ENCODE data around the gene DAAM2. TPM values are rescaled to one million over a fixed set of nuclear protein-coding genes. Genes with fewer than 3 reads are reported as not detected.

Gene DAAM2
- 10 to 100 TPM in 11 of 12 donors, not detected in 1; 23.0 to 51.4 (median 36.9) TPM for polyA plus RNA-seq (ENCODE audit: insufficient read length in 12 of 12)
- long read RNA-seq, donor 1, partial matches to known transcripts, result 0 of 3 reads
- long read RNA-seq, donor 1, other reads (novel, unspliced or antisense), result 0 of 3 reads
- long read RNA-seq, donor 2, partial matches to known transcripts, result 15 of 20 reads
- long read RNA-seq, donor 2, other reads (novel, unspliced or antisense), result 0 of 20 reads
- long read RNA-seq, donor 3, partial matches to known transcripts, result 0 of 2 reads
- long read RNA-seq, donor 3, other reads (novel, unspliced or antisense), result 0 of 2 reads
- long read RNA-seq, donor 4, result 0 reads
- long read RNA-seq, donor 5, transcript DAAM2-205 (14 exons, 2,531 nt), result major isoform, 5 of 7 reads
- long read RNA-seq, donor 5, partial matches to known transcripts, result 0 of 7 reads
- long read RNA-seq, donor 5, other reads (novel, unspliced or antisense), result 0 of 7 reads
- long read RNA-seq, donor 6, partial matches to known transcripts, result 0 of 3 reads
- long read RNA-seq, donor 6, other reads (novel, unspliced or antisense), result 0 of 3 reads
- long read RNA-seq, donor 7, partial matches to known transcripts, result 0 of 2 reads
- long read RNA-seq, donor 7, other reads (novel, unspliced or antisense), result 0 of 2 reads
- long read RNA-seq, donor 8, full-length matches to known transcripts, result 7 of 7 reads
- long read RNA-seq, donor 8, partial matches to known transcripts, result 0 of 7 reads
- long read RNA-seq, donor 8, other reads (novel, unspliced or antisense), result 0 of 7 reads
- long read RNA-seq, donor 9, partial matches to known transcripts, result 14 of 16 reads
- long read RNA-seq, donor 9, other reads (novel, unspliced or antisense), result 0 of 16 reads
- long read RNA-seq, donor 10, full-length matches to known transcripts, result 6 of 6 reads
- long read RNA-seq, donor 10, partial matches to known transcripts, result 0 of 6 reads
- long read RNA-seq, donor 10, other reads (novel, unspliced or antisense), result 0 of 6 reads
- long read RNA-seq, donor 11, full-length matches to known transcripts, result 3 of 15 reads
- long read RNA-seq, donor 11, partial matches to known transcripts, result 12 of 15 reads
- long read RNA-seq, donor 11, other reads (novel, unspliced or antisense), result 0 of 15 reads

GRCh38 chr6:39791850-39792539 is at the start of gene DAAM2:
DAAM2 (plus strand) TSS chr6:39792376; CDS start chr6:39856303, 63,927 bp downstream.
- peak; percentile 73 for DNase-seq

GRCh38 chr6:39746795-39747194 is 45.4 kb upstream of the DAAM2 start:
- DNase-seq, result no peak

- DNase-seq, result no peak
Measured at GRCh38 chr6:39752835-39753724, 39.1 kb upstream of the DAAM2 start.

- DNase-seq, result no peak
Measured at GRCh38 chr6:39753725-39754045, 38.5 kb upstream of the DAAM2 start.

GRCh38 chr6:39754514-39755115 is 37.6 kb upstream of the DAAM2 start:
- peak; percentile 15 for DNase-seq

GRCh38 chr6:39755231-39755630 is 36.9 kb upstream of the DAAM2 start:
- no peak for DNase-seq

- no peak for DNase-seq
Measured at GRCh38 chr6:39756582-39756981, 35.6 kb upstream of the DAAM2 start.

- no peak for DNase-seq
Measured at GRCh38 chr6:39758905-39759605, 33.1 kb upstream of the DAAM2 start.

GRCh38 chr6:39760226-39760952 is 31.8 kb upstream of the DAAM2 start:
- DNase-seq, result no peak

GRCh38 chr6:39765508-39766065 is 26.6 kb upstream of the DAAM2 start:
- DNase-seq, result no peak

GRCh38 chr6:39769012-39769411 is 23.2 kb upstream of the DAAM2 start:
- no peak for DNase-seq

GRCh38 chr6:39770446-39770845 is 21.7 kb upstream of the DAAM2 start:
- DNase-seq, result no peak

GRCh38 chr6:39772559-39773273 is 19.5 kb upstream of the DAAM2 start:
- DNase-seq, result no peak

- DNase-seq, result no peak
Measured at GRCh38 chr6:39773782-39774181, 18.4 kb upstream of the DAAM2 start.

GRCh38 chr6:39776581-39776980 is 15.6 kb upstream of the DAAM2 start:
- DNase-seq, result no peak

GRCh38 chr6:39777218-39777617 is 15.0 kb upstream of the DAAM2 start:
- DNase-seq, result no peak

GRCh38 chr6:39777661-39778060 is 14.5 kb upstream of the DAAM2 start:
- DNase-seq, result no peak
